IPS DF 6.9 (cell line): Measurements from ENCODE around the gene MAPK11.

ENCODE experiments used
- DNase-seq: peaks from one replicate; pipeline ENCODE4 v3.0.0-alpha.2; 2013; ENCODE audit warnings: low read depth, low spot score
- H3K27ac ChIP-seq: one replicate; pipeline ENCODE4 v1.5.1; 2013; ENCODE audit warnings: low read length, control low read depth
- H3K27me3 ChIP-seq: 2 replicates; pipeline ENCODE4 v1.6.1; 2013; ENCODE audit warnings: mild to moderate bottlenecking, low read length; ENCODE audit not compliant: control insufficient read depth, insufficient read depth
- H3K36me3 ChIP-seq: 2 replicates; pipeline ENCODE4 v1.6.1; 2013; ENCODE audit warnings: low read length; ENCODE audit not compliant: control insufficient read depth, insufficient read depth
- H3K4me1 ChIP-seq: 2 replicates; pipeline ENCODE4 v1.6.1; 2013; ENCODE audit warnings: low read length; ENCODE audit not compliant: control insufficient read depth, insufficient read depth
- H3K4me3 ChIP-seq: 2 replicates; pipeline ENCODE4 v1.5.1; 2013; ENCODE audit warnings: mild to moderate bottlenecking, low read length
- H3K9me3 ChIP-seq: 2 replicates; pipeline ENCODE4 v1.6.1; 2013; ENCODE audit warnings: low read length, inconsistent platforms; ENCODE audit not compliant: control insufficient read depth, insufficient read depth
- WGBS: extraction: QIAGEN DNeasy Blood & Tissue Kit; methylation state at CpG from one replicate; pipeline ENCODE4 v1.1.7; 2013; ENCODE audit warnings: mixed read lengths, missing lambda C conversion rate; ENCODE audit not compliant: insufficient read length, insufficient coverage; 5-methylcytosine and 5-hydroxymethylcytosine counted together

Gene MAPK11

GRCh38 chr22:50246242-50247175 is 23.7 kb downstream of the MAPK11 start:
- WGBS, result no CpG with 5 or more reads among the region's 20 CpGs
- Histone ChIP-seq H3K36me3 (peaks cover 3% of the 10 kb centered on the region; the same call in 1 of the 2 replicates), H3K27ac (no peak overlapping the region), H3K9me3 (no peaks in the 10 kb centered on the region), H3K4me3 (no peak overlapping the region), H3K4me1 (peaks cover 4% of the 10 kb centered on the region; the same call in 1 of the 2 replicates), H3K27me3 (no peaks in the 10 kb centered on the region)
- DNase-seq, result no peak

- no peaks in the 10 kb centered on the region for H3K9me3 ChIP-seq
- no peak overlapping the region for H3K27ac ChIP-seq
- H3K4me3 ChIP-seq, result peak overlapping the region; percentile 92
- no peaks in the 10 kb centered on the region for H3K27me3 ChIP-seq
- H3K4me1 ChIP-seq, result peaks cover 4% of the 10 kb centered on the region; the same call in 1 of the 2 replicates
- peaks cover 3% of the 10 kb centered on the region; the same call in 1 of the 2 replicates for H3K36me3 ChIP-seq
- DNase-seq, result no peak
- WGBS, result no CpG with 5 or more reads among the region's 53 CpGs
These were observed 24.7 kb downstream of the MAPK11 start for GRCh38 chr22:50245214-50246072.

GRCh38 chr22:50244420-50245213 is 25.6 kb downstream of the MAPK11 start, which contains the start of gene TUBGCP6:
Gene TUBGCP6, minus strand, starts transcription at chr22:50245023. Its CDS starts 564 bp downstream, at chr22:50244459.
- DNase-seq, result no peak
- H3K9me3 ChIP-seq, result no peaks in the 10 kb centered on the region
- no CpG with 5 or more reads among the region's 76 CpGs for WGBS
- H3K27ac ChIP-seq, result no peak within 1 kb of the TSS
- H3K36me3 ChIP-seq, result peaks cover 3% of the 10 kb centered on the region; the same call in 1 of the 2 replicates
- peak within 1 kb of the TSS; percentile 92 for H3K4me3 ChIP-seq
- H3K27me3 ChIP-seq, result no peaks in the 10 kb centered on the region
- H3K4me1 ChIP-seq, result peaks cover 1% of the 10 kb centered on the region; the same call in 1 of the 2 replicates

DNA sequence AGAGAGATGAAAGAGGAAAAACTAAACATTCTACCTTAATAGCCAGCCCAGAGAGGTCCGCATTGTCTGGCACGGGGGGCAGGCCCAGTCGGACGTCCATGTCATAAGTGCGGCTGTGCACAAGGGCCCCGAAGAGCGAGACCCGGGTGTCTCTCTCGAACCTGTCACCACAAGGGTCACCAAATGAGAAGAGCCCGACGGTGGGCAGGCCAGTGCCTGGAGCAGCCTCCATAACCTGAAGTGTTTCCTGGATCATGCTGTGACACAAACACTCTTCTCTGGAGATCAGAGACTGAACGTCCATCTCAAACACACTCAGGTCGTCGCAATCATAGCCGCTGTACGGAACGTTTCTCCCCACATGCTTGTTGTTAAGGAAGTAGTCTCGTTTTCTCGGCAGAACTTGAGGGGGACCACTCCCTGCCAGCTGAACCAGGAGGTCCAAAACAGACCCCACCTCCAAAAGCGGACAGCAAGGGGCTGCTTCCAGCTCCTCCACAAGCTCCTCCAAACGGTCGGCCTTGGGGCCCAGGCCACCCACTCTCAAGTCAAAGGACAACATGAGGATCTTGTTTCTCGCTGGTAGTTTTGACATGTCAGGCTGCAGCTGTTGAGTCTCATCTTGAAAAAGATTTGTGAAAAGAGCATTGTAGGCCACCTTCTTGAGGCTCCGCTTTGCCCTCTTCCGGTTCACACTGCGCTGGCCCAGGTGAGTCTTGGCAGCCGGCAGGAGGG is 26.3 kb downstream of the MAPK11 start:
- WGBS, result no CpG with 5 or more reads among the region's 27 CpGs
- Histone ChIP-seq H3K36me3 (peaks cover 3% of the 10 kb centered on the region; the same call in 1 of the 2 replicates), H3K27me3 (no peaks in the 10 kb centered on the region), H3K9me3 (no peaks in the 10 kb centered on the region), H3K4me3 (peak overlapping the region; percentile 92; the same call in 1 of the 2 replicates), H3K4me1 (peaks cover 1% of the 10 kb centered on the region; the same call in 1 of the 2 replicates), H3K27ac (no peak overlapping the region)
- DNase-seq, result no peak

DNA sequence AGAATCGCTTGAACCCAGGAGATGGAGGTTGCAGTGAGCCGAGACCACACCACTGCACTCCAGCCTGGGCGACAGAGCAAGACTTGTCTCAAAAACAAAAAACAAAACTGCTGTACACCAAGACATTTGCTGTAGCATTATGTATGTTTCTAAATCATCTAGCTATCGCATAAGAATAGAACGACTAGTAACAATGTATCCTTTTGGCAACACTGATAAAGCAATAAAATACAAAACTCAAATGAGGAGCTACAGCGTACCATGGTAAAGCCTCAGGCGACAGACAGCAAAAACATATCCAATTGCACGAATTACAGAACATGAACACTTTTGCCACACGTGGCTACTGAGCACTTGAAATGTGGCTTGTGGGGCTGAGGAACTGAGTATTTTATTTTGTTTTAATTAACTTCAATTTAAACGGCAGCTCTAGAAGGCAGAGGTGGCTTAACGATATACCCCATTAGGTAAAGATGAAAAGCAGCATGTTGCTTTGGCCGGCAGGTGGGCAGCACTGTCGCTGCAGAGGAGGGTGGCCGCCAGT is 27.7 kb downstream of the MAPK11 start:
- no peak overlapping the region for H3K4me3 ChIP-seq
- peaks cover under 1% of the 10 kb centered on the region; the same call in 1 of the 2 replicates for H3K4me1 ChIP-seq
- no peak for DNase-seq
- peaks cover 3% of the 10 kb centered on the region; the same call in 1 of the 2 replicates for H3K36me3 ChIP-seq
- no peaks in the 10 kb centered on the region for H3K9me3 ChIP-seq
- no peaks in the 10 kb centered on the region for H3K27me3 ChIP-seq
- WGBS, result no CpG with 5 or more reads among the region's 14 CpGs
- H3K27ac ChIP-seq, result no peak overlapping the region

DNA sequence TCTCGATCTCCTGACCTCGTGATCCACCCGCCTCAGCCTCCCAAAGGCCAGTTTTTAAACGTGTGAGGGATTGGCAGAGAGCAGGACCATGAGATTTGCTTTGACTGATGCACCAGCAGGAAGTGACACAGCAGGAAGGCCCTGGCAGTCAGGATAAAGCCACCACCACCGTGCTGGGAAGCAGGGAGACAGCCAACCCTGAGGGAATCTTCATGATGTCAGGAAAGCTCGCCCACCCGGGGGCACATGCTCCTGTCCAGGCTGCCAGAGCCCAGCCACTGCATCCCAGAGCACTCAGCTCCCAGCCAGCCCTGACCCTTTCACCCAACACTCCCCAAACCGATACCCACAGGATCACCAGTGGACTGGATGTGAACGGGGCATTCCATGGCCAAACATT is 31.4 kb downstream of the MAPK11 start:
- H3K4me1 ChIP-seq, result peaks cover 2% of the 10 kb centered on the region; the same call in 1 of the 2 replicates
- no peaks in the 10 kb centered on the region for H3K27me3 ChIP-seq
- DNase-seq, result no peak
- no peak overlapping the region for H3K4me3 ChIP-seq
- H3K9me3 ChIP-seq, result no peaks in the 10 kb centered on the region
- no peaks in the 10 kb centered on the region for H3K36me3 ChIP-seq
- no peak overlapping the region for H3K27ac ChIP-seq
- WGBS, result no CpG with 5 or more reads among the region's 9 CpGs

GRCh38 chr22:50236731-50237409 is 33.3 kb downstream of the MAPK11 start:
- DNase-seq, result no peak
- no peak overlapping the region for H3K4me3 ChIP-seq
- H3K27ac ChIP-seq, result no peak overlapping the region
- WGBS, result no CpG with 5 or more reads among the region's 11 CpGs
- no peaks in the 10 kb centered on the region for H3K27me3 ChIP-seq
- H3K4me1 ChIP-seq, result 0 out of 2 replicates have a peak, but pooled peaks cover 2% of the 10 kb centered on the region
- no peaks in the 10 kb centered on the region for H3K9me3 ChIP-seq
- 0 out of 2 replicates have a peak, but pooled peaks cover 2% of the 10 kb centered on the region for H3K36me3 ChIP-seq

- H3K4me3 ChIP-seq, result no peak overlapping the region
- DNase-seq, result no peak
- H3K27me3 ChIP-seq, result no peaks in the 10 kb centered on the region
- 0 out of 2 replicates have a peak, but pooled peaks cover 2% of the 10 kb centered on the region for H3K36me3 ChIP-seq
- H3K9me3 ChIP-seq, result no peaks in the 10 kb centered on the region
- no peak overlapping the region for H3K27ac ChIP-seq
- WGBS, result no CpG with 5 or more reads among the region's 18 CpGs
- H3K4me1 ChIP-seq, result 0 out of 2 replicates have a peak, but pooled peaks cover 2% of the 10 kb centered on the region
These were observed 37.0 kb downstream of the MAPK11 start for GRCh38 chr22:50233223-50233622.
